GM12878 (cell line): ENCODE data around the gene TCF4.

Experiments used
- ATF3 ChIP-seq: IDR thresholded peaks from 2 replicates; pipeline ENCODE4 v1.6.1; 2011; ENCODE audit warnings: low read depth, mild to moderate bottlenecking, low read length, moderate library complexity, borderline replicate concordance; ENCODE audit errors: extremely low read depth
- FOXK2 ChIP-seq: fragments of 450-650 bp; IDR thresholded peaks from 2 replicates; pipeline ENCODE4 v1.6.1; 2017; ENCODE audit warnings: mild to moderate bottlenecking, moderate library complexity
- NFIC ChIP-seq: IDR thresholded peaks from 2 replicates; pipeline ENCODE4 v1.6.1; 2012; ENCODE audit warnings: low read depth, mild to moderate bottlenecking, inconsistent platforms, low read length, moderate library complexity
- REST ChIP-seq: IDR thresholded peaks from 2 replicates; pipeline ENCODE4 v1.6.1; 2012; ENCODE audit warnings: mild to moderate bottlenecking, low read depth, low read length
- SUPT20H ChIP-seq: IDR thresholded peaks from 2 replicates; pipeline ENCODE4 v1.6.1; 2011; ENCODE audit warnings: low read depth, mild to moderate bottlenecking, low read length, moderate library complexity, borderline replicate concordance; ENCODE audit not compliant: control insufficient read depth

- no peak for TF ChIP-seq FOXK2
- no peak for TF ChIP-seq SUPT20H
- TF ChIP-seq REST, result no peak
- TF ChIP-seq NFIC, result no peak
- TF ChIP-seq ATF3, result no peak
Observed at GRCh38 chr18:55289048-55289447, 298.9 kb downstream of the TCF4 start.
